DMS79 treated with DMSO at 0.1 percent for 48 hours (cell line): ENCODE data around the gene THRAP3.
"Not testable (repeated sequence)": the region's sequence is repeated elsewhere in the genome, so short reads cannot be mapped to it uniquely, and the experiment has no call there.

Experiments
- DNase-seq: peaks from one replicate; lab custom pipeline; 2025; lab: John Stamatoyannopoulos, UW

The THRAP3 gene

DNA sequence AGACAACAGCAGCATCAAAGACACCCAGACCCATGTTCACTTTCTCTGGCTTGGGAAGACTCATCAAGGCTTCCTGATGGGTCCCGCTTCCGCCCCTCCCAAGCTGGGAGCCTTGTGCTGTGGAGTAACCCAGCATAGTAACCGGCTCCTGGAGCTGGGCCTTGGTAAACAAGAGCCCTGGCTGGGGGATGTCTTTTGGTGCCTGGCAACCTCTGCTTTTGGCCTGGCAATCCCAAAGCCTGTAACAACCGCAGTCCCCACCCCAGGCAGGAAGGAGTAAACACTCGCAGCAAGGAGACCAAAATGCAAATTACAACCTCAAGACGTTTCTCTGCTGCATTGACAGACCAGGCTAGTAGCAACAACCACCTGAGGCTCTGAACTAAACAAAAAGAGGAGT is 16.9 kb upstream of the THRAP3 start:
- DNase-seq, result no peak

DNA sequence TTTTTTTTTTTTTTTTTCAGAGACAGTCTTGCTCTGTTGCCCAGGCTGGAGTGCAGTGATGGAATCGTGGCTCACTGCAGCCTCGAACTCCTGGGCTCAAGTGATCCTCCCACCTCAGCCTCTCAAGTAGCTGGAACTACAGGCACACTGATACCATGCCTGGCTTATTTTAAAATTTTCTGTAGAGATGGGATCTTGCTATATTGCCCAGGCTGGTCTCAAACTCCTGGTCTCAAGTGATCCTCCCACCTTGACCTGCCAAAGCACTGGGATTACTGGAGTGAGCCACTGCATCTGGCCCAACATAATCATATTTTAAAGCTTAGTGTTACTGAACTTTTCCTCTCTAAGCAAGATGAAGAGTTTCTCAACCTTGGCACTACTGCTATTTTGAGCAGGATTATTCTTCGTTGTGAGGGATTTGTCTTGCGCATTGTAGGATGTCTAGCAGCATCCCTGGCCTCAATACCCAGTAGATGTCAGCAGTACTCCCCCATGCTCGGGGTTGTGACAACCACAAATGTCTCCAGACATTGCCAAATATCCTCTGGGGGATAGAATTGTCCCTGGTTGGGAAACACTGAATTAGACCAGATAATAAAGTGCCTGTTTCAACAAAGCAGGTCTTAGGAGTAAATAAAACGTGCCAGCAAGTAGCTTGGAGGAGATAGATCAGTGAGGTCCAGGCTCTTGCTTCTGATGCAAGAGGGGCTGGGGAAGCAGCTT is 15.1 kb upstream of the THRAP3 start:
- DNase-seq, result no peak

GRCh38 chr1:36211307-36211706 is 12.9 kb upstream of the THRAP3 start:
- no peak for DNase-seq

DNA sequence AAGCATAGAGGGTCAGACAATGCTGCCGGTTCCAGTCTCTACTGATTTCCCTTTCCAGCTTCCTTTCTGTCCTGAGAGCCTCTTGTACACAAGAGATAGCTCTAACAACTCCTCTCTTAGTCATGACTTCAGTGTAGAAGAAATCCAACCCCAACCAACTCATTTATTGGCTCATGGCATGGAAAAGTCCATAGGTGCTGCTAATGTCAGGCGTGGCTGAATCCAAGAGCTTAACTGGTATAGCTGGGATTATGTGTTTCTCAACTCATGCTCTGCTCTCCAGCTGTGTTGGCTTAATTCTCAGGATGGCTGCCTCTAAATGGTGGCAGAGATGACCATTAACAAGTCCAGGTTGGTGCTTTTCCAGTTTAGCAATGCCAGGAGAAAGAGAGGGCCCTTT is 12.4 kb upstream of the THRAP3 start:
- DNase-seq, result no peak

- DNase-seq, result no peak
These were observed 11.5 kb upstream of the THRAP3 start for GRCh38 chr1:36212782-36213181.

GRCh38 chr1:36217670-36218069 is 6.6 kb upstream of the THRAP3 start:
- DNase-seq, result no peak

GRCh38 chr1:36221901-36222300 is 2.3 kb upstream of the THRAP3 start:
- DNase-seq, result not testable (repeated sequence)

GRCh38 chr1:36222481-36223380 is 1.5 kb upstream of the THRAP3 start:
- peak; percentile 65 for DNase-seq

DNA sequence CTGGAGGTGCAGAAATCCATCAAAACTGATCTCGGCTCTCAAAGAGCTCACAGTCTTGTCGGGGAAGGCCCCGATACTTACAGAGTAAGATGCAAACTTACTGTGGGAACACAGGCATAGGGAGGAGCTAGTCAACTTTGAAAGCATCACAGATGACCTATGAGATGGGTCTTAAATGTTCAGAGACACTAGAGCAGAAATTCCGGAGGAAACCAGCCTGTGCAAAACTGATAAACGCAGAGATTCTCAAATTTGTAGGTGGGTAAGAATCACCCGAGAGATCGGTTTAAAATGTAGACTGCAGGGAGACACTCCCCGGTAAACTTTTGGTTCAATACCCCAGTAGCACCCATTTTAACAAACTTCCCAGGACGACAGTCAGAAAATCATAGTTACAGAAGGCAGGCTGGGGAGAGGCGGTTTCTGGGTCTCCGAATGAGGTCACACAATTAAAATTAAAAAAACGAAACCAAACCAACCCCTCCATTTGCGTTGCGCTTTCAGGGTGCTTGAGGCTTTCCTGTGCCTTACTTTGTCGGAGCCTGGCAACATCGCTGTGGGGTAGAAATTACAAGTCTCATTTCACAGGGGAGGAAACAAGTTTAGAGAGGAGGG is 755 bp upstream of the THRAP3 start:
- DNase-seq, result peak; percentile 73

DNA sequence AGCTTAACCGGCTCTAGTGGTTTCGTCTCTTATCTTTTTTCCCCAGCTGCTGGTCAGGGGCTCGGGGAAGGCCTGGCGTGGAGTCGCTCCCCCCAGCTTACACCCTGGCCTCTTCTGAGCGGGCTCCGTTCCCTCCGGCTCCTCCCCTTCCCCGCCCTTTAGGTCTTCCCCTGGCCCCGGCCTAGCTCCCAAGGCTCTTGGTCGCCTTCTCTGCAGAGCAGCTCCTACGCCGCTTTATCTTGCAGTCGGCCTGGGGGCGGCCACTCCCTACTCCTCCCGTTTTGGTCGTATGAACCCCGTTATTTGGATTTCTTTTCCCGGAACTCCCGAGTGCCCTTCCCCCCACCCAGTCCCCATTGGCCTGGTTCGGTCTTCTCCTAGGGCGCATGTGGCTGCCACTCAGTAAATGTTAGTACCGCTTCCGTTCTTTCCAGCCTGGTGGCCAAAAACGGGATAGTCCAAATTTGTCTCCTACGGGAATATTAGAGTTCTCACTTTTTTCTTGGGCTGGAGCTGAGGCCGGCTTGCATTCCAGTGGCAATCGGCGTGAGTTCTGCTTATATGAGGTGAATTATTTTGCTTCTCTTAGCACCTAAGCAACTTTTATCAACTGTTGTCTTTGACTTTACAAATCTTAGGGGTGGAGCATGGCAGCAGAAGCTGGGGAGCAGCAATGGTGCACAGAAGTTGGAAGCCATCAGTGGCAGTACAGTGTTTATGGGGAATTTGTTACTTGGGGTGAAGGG is 467 bp downstream of the THRAP3 start:
- DNase-seq, result peak; percentile 81

DNA sequence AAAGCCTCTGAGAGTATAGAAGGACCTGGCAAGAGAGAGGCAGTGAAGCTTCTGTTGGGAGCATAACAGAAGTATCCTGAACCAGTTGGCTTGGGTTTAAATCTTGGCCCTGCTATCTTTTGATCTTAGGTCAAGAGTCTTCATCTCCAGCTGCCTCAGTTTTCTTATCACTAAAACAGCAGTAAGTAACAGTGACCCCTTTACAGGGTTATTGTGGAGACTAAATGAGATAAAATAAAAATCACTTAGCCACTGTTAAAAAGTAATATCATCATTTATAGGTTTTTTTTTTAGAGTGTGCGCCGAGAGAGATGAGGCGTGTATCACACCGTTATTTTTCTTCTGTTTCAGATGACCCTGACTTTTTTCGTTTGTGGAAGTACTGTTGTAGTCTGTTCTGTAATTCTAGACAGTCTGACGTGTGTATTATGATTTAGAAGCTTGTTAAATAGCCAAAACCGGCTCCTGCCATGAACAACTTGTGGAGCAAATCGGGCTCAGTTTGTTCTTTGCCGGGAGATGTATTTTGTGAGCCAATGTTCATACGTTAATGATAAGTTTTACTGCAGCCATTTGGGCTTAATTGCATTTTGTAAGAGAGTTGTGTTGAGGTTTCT is 1.1 kb downstream of the THRAP3 start:
- no peak for DNase-seq

DNA sequence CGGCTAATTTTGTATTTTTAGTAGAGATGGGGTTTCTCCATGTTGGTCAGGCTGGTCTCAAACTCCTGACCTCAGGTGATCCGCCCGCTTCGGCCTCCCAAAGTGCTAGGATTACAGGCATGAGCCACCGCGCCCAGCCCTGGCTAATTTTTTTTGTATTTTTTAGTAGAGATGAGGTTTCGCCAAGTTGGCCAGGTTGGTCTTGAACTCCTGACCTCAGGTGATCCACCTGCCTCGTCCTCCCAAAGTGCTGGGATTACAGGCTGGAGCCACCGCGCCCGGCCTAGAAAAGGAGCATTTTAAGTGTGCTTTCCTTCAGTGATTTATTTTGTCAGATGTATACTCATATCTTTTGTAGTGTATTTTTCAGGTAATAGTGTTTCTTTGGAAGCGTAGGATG is 6.0 kb downstream of the THRAP3 start:
- DNase-seq, result not testable (repeated sequence)

- no peak for DNase-seq
These were observed 6.9 kb downstream of the THRAP3 start for GRCh38 chr1:36231191-36231590.

DNA sequence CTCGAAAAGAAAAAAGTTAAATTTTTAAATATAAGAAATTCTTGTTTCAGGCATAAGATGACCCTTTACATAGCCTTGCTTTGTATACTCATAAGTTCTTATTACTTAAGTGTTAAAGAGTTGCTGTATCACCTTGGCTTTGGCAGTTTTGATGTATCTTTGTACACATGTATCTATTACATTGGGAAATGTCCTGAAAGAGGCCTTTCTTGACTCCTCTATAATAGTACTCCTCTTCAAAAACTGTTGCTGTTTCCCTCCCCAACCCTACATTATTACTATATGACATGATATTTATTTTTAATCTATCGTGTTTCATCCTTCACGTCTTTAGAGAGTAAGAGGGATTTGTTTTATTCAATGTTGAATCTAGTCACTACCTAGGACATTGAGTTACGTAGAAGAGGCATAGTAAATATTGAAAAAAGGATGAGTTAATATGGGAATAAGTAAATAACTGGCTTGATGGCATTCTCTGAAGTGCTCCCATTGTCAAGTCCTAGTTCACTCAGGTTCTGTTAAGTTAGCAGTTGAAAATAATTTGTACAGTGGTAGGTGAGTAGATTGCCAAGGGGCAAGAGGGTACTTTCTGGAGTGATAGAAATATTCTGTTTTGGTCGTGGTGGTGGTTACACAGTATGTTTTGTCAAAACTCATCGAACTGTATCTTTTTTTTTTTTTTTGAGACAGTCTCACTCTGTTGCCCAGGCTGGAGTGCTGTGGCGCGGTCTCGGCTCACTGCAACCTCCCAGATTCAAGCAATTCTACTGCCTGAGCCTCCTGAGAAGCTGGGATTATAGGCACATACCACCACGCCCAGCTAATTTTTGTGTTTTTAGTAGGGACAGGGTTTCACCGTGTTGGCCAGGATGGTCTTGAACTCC is 8.2 kb downstream of the THRAP3 start:
- peak; percentile 9 for DNase-seq

DNA sequence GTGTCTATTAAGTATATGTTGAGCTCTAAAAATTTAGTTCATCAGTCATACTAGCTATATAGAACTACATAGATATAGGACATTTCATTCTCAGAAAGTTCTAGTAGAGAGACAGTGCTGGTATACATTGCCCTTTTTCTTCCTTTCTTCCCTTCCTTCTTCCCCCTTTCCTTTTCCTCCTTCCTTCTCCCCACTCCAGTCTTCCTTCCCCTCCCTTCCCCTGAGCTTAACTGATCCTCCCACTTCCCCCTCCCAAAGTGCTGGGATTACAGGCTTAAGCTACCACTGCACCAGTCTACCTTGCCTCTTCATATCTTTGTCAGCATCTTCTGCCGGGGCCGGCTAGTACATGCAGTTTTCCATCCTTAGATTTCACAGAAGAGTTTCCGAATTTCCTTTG is 12.1 kb downstream of the THRAP3 start:
- DNase-seq, result no peak

- no peak for DNase-seq
These were observed 14.2 kb downstream of the THRAP3 start for GRCh38 chr1:36238433-36238832.

DNA sequence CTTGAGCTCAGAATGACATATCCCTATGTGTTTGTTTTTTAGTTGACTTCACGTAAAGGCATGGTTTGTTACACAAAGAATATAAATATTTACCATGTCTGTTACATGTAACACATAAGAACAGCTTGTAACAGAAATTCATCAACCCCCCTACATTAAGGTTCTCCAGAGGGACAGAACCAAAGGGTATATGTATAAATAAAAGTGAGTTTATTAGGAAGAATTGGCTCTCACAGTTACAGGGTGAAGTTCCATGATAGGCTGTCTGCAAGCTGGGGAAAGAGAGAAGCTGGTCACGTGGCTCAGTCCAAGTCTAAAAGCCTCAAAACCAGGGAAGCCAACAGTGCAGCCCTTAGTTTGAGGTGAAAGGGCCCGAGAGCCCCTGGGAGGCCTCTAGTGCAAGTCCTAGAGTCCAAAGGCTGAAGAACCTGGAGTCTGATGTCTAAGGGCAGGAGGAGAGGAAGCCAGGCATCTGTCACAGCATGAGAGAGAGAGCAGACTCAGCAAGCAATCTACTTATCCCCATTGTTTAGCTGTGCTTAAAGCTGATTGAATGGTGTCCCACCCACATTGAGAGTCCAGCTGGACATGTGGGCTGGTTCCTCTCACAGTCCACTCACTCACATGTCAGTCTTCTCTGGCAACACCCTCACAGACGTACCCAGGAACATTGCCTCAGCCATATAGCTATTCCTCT is 15.8 kb downstream of the THRAP3 start:
- DNase-seq, result no peak

- no peak for DNase-seq
These were observed 23.3 kb downstream of the THRAP3 start for GRCh38 chr1:36247538-36247937.

DNA sequence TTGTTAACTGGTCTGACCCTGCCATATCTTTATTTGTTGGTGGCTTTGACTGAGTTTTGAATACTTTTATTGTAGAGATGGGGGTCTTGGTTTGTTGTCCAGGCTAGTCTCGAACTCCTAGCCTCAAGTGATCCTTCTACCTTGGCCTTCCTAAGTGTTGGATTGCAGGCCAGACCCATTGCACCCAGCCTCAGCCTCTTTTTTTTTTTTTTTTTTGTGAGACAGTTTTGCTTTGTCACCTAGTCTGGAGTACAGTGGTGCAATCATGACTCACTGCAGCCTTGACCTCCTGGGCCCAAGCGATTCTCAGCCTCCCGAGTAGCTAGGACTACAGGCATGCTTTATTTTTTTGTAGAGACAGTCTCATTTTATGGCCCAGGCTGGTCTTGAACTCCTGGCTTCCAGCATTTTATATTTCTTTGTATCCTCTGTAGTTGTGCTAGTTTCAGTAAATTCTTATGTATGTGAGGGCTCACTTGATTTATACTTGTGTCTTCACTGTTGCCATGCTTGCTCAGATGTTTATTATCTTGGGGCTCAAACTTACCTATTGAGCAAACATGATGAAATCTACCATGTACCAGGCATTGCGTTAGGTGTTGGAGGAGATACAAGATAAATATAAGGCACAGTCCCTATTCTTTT is 24.1 kb downstream of the THRAP3 start:
- DNase-seq, result no peak
